Measurements from ENCODE around the gene CCL21.
"Not testable (repeated sequence)": the region's sequence is repeated elsewhere in the genome, so short reads cannot be mapped to it uniquely, and the experiment has no call there.

The CCL21 gene

GRCh38 chr9:34710023-34710422 is at the start of gene CCL21:
CCL21 (minus strand) TSS chr9:34710136; CDS start chr9:34710066, 70 bp downstream.
- Histone ChIP-seq H3K4me3 (ENCODE audit: low read depth, low read length) (no peak within 1 kb of the TSS), H3K36me3 (ENCODE audit: insufficient read depth, low read length) (no peaks in the 10 kb centered on the region), H3K27ac (ENCODE audit: low read depth, low read length) (no peak within 1 kb of the TSS), H2AFZ (ENCODE audit: low read length, unreplicated experiment) (no peak within 1 kb of the TSS), H3K27me3 (ENCODE audit: insufficient read depth, low read length) (peaks cover 31% of the 10 kb centered on the region), H3K79me2 (ENCODE audit: control insufficient read depth, insufficient read depth, low read length, unreplicated experiment) (no peaks in the 10 kb centered on the region), H3K4me1 (ENCODE audit: control insufficient read depth, insufficient read depth, low read length, unreplicated experiment) (no peaks in the 10 kb centered on the region)

- Histone ChIP-seq H3K36me3 (ENCODE audit: insufficient read depth, low read length) (no peaks in the 10 kb centered on the region), H2AFZ (ENCODE audit: low read length, unreplicated experiment) (no peak overlapping the region), H3K4me1 (ENCODE audit: control insufficient read depth, insufficient read depth, low read length, unreplicated experiment) (no peaks in the 10 kb centered on the region), H3K27me3 (ENCODE audit: insufficient read depth, low read length) (peaks cover 36% of the 10 kb centered on the region), H3K4me3 (ENCODE audit: low read depth, low read length) (no peak overlapping the region), H3K79me2 (ENCODE audit: control insufficient read depth, insufficient read depth, low read length, unreplicated experiment) (no peaks in the 10 kb centered on the region), H3K27ac (ENCODE audit: low read depth, low read length) (no peak overlapping the region)
These were observed 49.6 kb upstream of the CCL21 start for GRCh38 chr9:34759432-34760134.

- H3K27ac ChIP-seq (ENCODE audit: low read depth, low read length); H3K4me1 ChIP-seq (ENCODE audit: control insufficient read depth, insufficient read depth, low read length, unreplicated experiment): not testable (repeated sequence)
These were observed 40.4 kb upstream of the CCL21 start for GRCh38 chr9:34750320-34750719.

DNA sequence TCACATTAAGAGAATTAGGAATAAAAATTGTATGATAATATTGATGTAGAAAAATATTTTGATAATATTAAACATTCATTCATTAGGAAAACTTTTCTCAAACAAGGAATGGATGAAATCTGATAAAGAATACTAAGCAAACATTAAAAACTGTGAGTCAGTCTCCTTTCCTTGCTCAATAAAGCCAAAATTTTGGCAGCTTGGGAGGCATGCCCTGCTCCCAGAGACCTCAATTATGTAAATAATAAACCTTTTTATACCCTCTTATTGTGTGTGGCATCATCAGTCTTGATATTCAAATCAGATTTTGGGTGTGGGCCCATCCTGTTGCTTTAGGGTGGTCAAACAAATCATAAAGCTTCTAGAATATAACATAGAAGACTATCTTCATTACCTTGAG is 36.6 kb upstream of the CCL21 start:
- H3K27me3 ChIP-seq (ENCODE audit: insufficient read depth, low read length) = peaks cover 27% of the 10 kb centered on the region
- H2AFZ ChIP-seq (ENCODE audit: low read length, unreplicated experiment) = no peak overlapping the region
- H3K4me1 ChIP-seq (ENCODE audit: control insufficient read depth, insufficient read depth, low read length, unreplicated experiment) = peaks cover 8% of the 10 kb centered on the region
- no peak overlapping the region for H3K4me3 ChIP-seq (ENCODE audit: low read depth, low read length)
- H3K36me3 ChIP-seq (ENCODE audit: insufficient read depth, low read length) = no peaks in the 10 kb centered on the region
- no peak overlapping the region for H3K27ac ChIP-seq (ENCODE audit: low read depth, low read length)
- no peaks in the 10 kb centered on the region for H3K79me2 ChIP-seq (ENCODE audit: control insufficient read depth, insufficient read depth, low read length, unreplicated experiment)

More at GRCh38 chr9:34750320-34750719, 40.4 kb upstream of the CCL21 start:
- H3K79me2 ChIP-seq (ENCODE audit: control insufficient read depth, insufficient read depth, low read length, unreplicated experiment); H2AFZ ChIP-seq (ENCODE audit: low read length, unreplicated experiment); H3K36me3 ChIP-seq (ENCODE audit: insufficient read depth, low read length); H3K4me3 ChIP-seq (ENCODE audit: low read depth, low read length): not testable (repeated sequence)
- H3K27me3 ChIP-seq (ENCODE audit: insufficient read depth, low read length) = peaks cover 64% of the 10 kb centered on the region

DNA sequence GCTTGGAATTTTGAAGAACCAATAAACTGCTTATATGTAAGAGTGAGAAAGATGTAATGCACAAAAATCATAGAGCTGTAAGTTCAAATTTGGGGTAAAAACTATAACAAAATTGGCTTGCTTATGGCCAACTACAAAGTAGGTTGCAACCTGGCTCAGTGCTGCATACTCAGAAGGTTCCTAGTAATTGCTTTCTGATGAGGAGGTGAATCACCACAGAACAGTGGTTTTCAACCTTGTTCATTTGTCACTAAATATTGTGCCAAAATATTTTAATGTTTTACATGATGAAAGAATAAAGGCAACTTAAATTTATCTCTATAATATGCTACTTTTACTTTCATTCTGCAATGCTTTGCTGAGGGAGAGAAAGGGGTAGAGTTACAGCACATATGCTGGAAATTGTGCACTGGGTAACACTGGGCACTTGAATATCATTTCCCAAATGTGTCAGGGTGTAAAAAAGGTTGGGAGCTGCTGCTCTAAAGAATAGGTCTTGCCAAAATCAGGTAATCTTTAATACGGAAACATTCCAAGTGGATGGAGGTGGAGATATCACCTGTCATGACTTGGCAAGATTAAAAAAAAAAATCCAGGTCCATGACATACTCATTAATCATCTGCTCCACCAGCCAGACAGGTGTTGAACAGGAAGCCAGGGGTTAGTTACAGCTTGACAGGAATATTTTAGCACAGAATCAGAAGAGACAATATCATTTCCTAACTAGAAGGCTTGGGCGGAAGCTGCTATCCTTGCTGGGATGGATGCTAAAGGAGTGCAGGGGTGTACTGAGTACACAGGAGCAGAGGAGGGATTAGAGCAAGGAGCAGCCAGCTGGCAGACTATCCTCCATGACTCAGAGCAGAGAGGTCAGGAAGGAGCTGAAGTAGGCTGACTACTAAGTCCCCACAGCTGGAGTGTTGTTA is 34.6 kb upstream of the CCL21 start:
- Histone ChIP-seq H2AFZ (ENCODE audit: low read length, unreplicated experiment) (no peak overlapping the region), H3K36me3 (ENCODE audit: insufficient read depth, low read length) (no peaks in the 10 kb centered on the region), H3K4me3 (ENCODE audit: low read depth, low read length) (no peak overlapping the region), H3K27me3 (ENCODE audit: insufficient read depth, low read length) (peaks cover 13% of the 10 kb centered on the region; the same call in 1 of the 2 replicates), H3K27ac (ENCODE audit: low read depth, low read length) (no peak overlapping the region), H3K79me2 (ENCODE audit: control insufficient read depth, insufficient read depth, low read length, unreplicated experiment) (no peaks in the 10 kb centered on the region), H3K4me1 (ENCODE audit: control insufficient read depth, insufficient read depth, low read length, unreplicated experiment) (peaks cover 8% of the 10 kb centered on the region)

- Histone ChIP-seq H3K4me1 (ENCODE audit: control insufficient read depth, insufficient read depth, low read length, unreplicated experiment) (peaks cover 8% of the 10 kb centered on the region), H3K27ac (ENCODE audit: low read depth, low read length) (no peak overlapping the region), H3K27me3 (ENCODE audit: insufficient read depth, low read length) (0 out of 2 replicates have a peak, but pooled peaks cover 4% of the 10 kb centered on the region), H2AFZ (ENCODE audit: low read length, unreplicated experiment) (no peak overlapping the region), H3K36me3 (ENCODE audit: insufficient read depth, low read length) (no peaks in the 10 kb centered on the region), H3K4me3 (ENCODE audit: low read depth, low read length) (no peak overlapping the region), H3K79me2 (ENCODE audit: control insufficient read depth, insufficient read depth, low read length, unreplicated experiment) (no peaks in the 10 kb centered on the region)
These were observed 32.8 kb upstream of the CCL21 start for GRCh38 chr9:34742710-34743109.

GRCh38 chr9:34741628-34742027 is 31.7 kb upstream of the CCL21 start:
- Histone ChIP-seq H3K27ac (ENCODE audit: low read depth, low read length) (no peak overlapping the region), H3K4me1 (ENCODE audit: control insufficient read depth, insufficient read depth, low read length, unreplicated experiment) (peaks cover 8% of the 10 kb centered on the region), H3K27me3 (ENCODE audit: insufficient read depth, low read length) (0 out of 2 replicates have a peak, but pooled peaks cover 10% of the 10 kb centered on the region), H3K79me2 (ENCODE audit: control insufficient read depth, insufficient read depth, low read length, unreplicated experiment) (no peaks in the 10 kb centered on the region), H3K4me3 (ENCODE audit: low read depth, low read length) (no peak overlapping the region), H2AFZ (ENCODE audit: low read length, unreplicated experiment) (no peak overlapping the region), H3K36me3 (ENCODE audit: insufficient read depth, low read length) (no peaks in the 10 kb centered on the region)

DNA sequence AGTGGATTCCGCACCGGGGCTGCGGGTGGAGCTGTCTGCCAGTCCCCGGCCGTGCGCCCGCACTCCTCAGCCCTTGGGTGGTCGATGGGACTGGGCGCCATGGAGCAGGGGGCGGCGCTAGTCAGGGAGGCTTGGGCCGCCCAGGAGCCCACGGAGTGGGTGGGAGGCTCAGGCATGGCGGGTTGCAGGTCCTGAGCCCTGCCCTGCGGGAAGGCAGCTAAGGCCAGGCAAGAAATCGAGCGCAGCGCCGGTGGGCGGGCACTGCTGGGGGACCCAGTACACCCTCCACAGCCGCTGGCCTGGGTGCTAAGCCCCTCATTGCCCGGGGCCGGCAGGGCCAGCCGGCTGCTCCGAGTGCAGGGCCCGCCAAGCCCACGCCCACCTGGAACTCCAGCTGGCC is 30.2 kb upstream of the CCL21 start:
- not testable (repeated sequence) for H3K36me3 ChIP-seq (ENCODE audit: insufficient read depth, low read length)

DNA sequence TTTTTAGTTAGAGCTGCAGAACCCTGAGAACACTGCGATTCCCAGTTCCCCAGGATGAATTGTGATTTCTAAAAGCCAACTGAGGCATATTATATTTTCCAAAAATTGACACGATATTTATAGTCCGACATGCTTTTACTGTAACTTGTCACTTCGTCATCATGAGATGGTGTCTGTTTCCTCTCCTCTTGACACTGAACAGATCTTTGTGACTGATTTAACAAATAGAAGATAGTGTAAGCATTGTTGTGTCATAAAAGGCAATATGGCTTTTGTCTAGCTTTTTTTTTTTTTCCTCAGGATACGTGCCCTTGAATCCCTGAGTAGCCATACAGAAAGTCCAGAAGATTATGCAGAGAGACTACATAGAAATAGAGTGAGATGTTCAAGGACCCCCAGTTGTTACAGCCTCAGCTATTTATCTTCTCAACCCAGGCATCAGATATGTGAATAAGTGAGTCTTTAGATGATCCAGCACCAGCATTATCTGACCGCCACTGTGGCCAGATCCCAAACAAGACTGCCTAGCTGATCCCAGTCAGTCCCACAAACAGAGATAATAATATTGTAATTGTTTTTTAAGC is 27.8 kb upstream of the CCL21 start:
- Histone ChIP-seq H3K36me3 (ENCODE audit: insufficient read depth, low read length) (no peaks in the 10 kb centered on the region), H3K27me3 (ENCODE audit: insufficient read depth, low read length) (0 out of 2 replicates have a peak, but pooled peaks cover 10% of the 10 kb centered on the region), H3K27ac (ENCODE audit: low read depth, low read length) (no peak overlapping the region), H3K79me2 (ENCODE audit: control insufficient read depth, insufficient read depth, low read length, unreplicated experiment) (no peaks in the 10 kb centered on the region), H2AFZ (ENCODE audit: low read length, unreplicated experiment) (no peak overlapping the region), H3K4me1 (ENCODE audit: control insufficient read depth, insufficient read depth, low read length, unreplicated experiment) (no peaks in the 10 kb centered on the region), H3K4me3 (ENCODE audit: low read depth, low read length) (no peak overlapping the region)

More for the DNA sequence above, 30.2 kb upstream of the CCL21 start:
- not testable (repeated sequence) for H3K27ac ChIP-seq (ENCODE audit: low read depth, low read length); H2AFZ ChIP-seq (ENCODE audit: low read length, unreplicated experiment); H3K4me3 ChIP-seq (ENCODE audit: low read depth, low read length); H3K27me3 ChIP-seq (ENCODE audit: insufficient read depth, low read length); H3K79me2 ChIP-seq (ENCODE audit: control insufficient read depth, insufficient read depth, low read length, unreplicated experiment); H3K4me1 ChIP-seq (ENCODE audit: control insufficient read depth, insufficient read depth, low read length, unreplicated experiment)

GRCh38 chr9:34734720-34735119 is 24.8 kb upstream of the CCL21 start:
- Histone ChIP-seq H3K36me3 (ENCODE audit: insufficient read depth, low read length) (no peaks in the 10 kb centered on the region), H2AFZ (ENCODE audit: low read length, unreplicated experiment) (no peak overlapping the region), H3K4me3 (ENCODE audit: low read depth, low read length) (no peak overlapping the region), H3K79me2 (ENCODE audit: control insufficient read depth, insufficient read depth, low read length, unreplicated experiment) (no peaks in the 10 kb centered on the region), H3K27ac (ENCODE audit: low read depth, low read length) (no peak overlapping the region), H3K27me3 (ENCODE audit: insufficient read depth, low read length) (peaks cover 14% of the 10 kb centered on the region; the same call in 1 of the 2 replicates), H3K4me1 (ENCODE audit: control insufficient read depth, insufficient read depth, low read length, unreplicated experiment) (no peaks in the 10 kb centered on the region)

Data from ACC112 (cell line).